ENCODE measurements around the gene R3HDML. TPM values are rescaled to one million over a fixed set of nuclear protein-coding genes. Genes with fewer than 3 reads are reported as not detected.
"Not testable (repeated sequence)": the region's sequence is repeated elsewhere in the genome, so short reads cannot be mapped to it uniquely, and the experiment has no call there.

Gene R3HDML
- polyA plus RNA-seq, 1 donor (not counting 4 experiments of a cell fraction or from before 2014, with no cell fraction given), result not detected

- Histone ChIP-seq H3K9me1 (ENCODE audit: control insufficient read depth, extremely low read depth, insufficient read depth, low read length) (no peaks in the 10 kb centered on the region), H4K20me1 (ENCODE audit: control insufficient read depth, extremely low read depth, insufficient read depth, low read length) (no peaks in the 10 kb centered on the region), H3K79me2 (ENCODE audit: control insufficient read depth, insufficient read depth, low read length) (no peaks in the 10 kb centered on the region), H3K27me3 (ENCODE audit: control insufficient read depth, extremely low read depth, insufficient read depth, low read length) (no peaks in the 10 kb centered on the region), H3K4me3 (ENCODE audit: control insufficient read depth in 2 of 3, extremely low read depth in 1 of 3, insufficient read depth in 2 of 3, low read depth in 1 of 3, low read length in 3 of 3) (no peak overlapping the region), H3K36me3 (ENCODE audit: control insufficient read depth in 2 of 2, extremely low read depth in 1 of 2, insufficient read depth in 2 of 2, low read length in 2 of 2) (no peaks in the 10 kb centered on the region), H2AFZ (ENCODE audit: control insufficient read depth, low read length) (no peak overlapping the region), H3K27ac (ENCODE audit: control insufficient read depth, insufficient read depth, low read length) (no peak overlapping the region), H3K4me2 (ENCODE audit: control insufficient read depth, extremely low read depth, insufficient read depth, low read depth, low read length) (no peak overlapping the region), H3K9me3 (ENCODE audit: control insufficient read depth, low read depth, low read length) (no peaks in the 10 kb centered on the region), H3K9ac (ENCODE audit: control insufficient read depth, extremely low read depth, insufficient read depth, low read length) (no peak overlapping the region), H3K4me1 (ENCODE audit: control insufficient read depth, extremely low read depth, insufficient read depth, low read length) (no peaks in the 10 kb centered on the region)
- TF ChIP-seq CTCF (optimal IDR thresholded peaks at IDR 0.05 in 1 of 3, IDR thresholded peaks at IDR 0.05 in 1 of 3, conservative IDR thresholded peaks at IDR 0.05 in 1 of 3; ENCODE audit: extremely low read depth in 1 of 3, insufficient read depth in 2 of 3, low read length in 3 of 3) (no peak), EZH2 (IDR thresholded peaks at IDR 0.05; ENCODE audit: low read length) (no peak)
- dilution Hi-C loops (cut with MboI; ENCODE audit: extremely low pct_ligation_motif_present, low sequenced_read_pairs), result no loop called here
- no peak for DNase-seq (ENCODE audit: low read depth, low spot score)
- no peak for FAIRE-seq
Observed at GRCh38 chr20:44296011-44296410, 40.8 kb upstream of the R3HDML start.

GRCh38 chr20:44297721-44298120 lies 39.1 kb upstream of the R3HDML start:
- Histone ChIP-seq H3K27ac (ENCODE audit: control insufficient read depth, insufficient read depth, low read length) (no peak overlapping the region), H3K9me1 (ENCODE audit: control insufficient read depth, extremely low read depth, insufficient read depth, low read length) (no peaks in the 10 kb centered on the region), H3K36me3 (ENCODE audit: control insufficient read depth in 2 of 2, extremely low read depth in 1 of 2, insufficient read depth in 2 of 2, low read length in 2 of 2) (no peaks in the 10 kb centered on the region), H3K9ac (ENCODE audit: control insufficient read depth, extremely low read depth, insufficient read depth, low read length) (no peak overlapping the region), H2AFZ (ENCODE audit: control insufficient read depth, low read length) (no peak overlapping the region), H3K4me1 (ENCODE audit: control insufficient read depth, extremely low read depth, insufficient read depth, low read length) (no peaks in the 10 kb centered on the region), H3K27me3 (ENCODE audit: control insufficient read depth, extremely low read depth, insufficient read depth, low read length) (no peaks in the 10 kb centered on the region), H3K4me2 (ENCODE audit: control insufficient read depth, extremely low read depth, insufficient read depth, low read depth, low read length) (no peak overlapping the region), H3K9me3 (ENCODE audit: control insufficient read depth, low read depth, low read length) (no peaks in the 10 kb centered on the region), H3K4me3 (ENCODE audit: control insufficient read depth in 2 of 3, extremely low read depth in 1 of 3, insufficient read depth in 2 of 3, low read depth in 1 of 3, low read length in 3 of 3) (no peak overlapping the region), H4K20me1 (ENCODE audit: control insufficient read depth, extremely low read depth, insufficient read depth, low read length) (no peaks in the 10 kb centered on the region), H3K79me2 (ENCODE audit: control insufficient read depth, insufficient read depth, low read length) (no peaks in the 10 kb centered on the region)
- DNase-seq (ENCODE audit: low read depth, low spot score) (no peak), FAIRE-seq (no peak)
- dilution Hi-C loops (cut with MboI; ENCODE audit: extremely low pct_ligation_motif_present, low sequenced_read_pairs), result no loop called here
- TF ChIP-seq CTCF (optimal IDR thresholded peaks at IDR 0.05 in 1 of 3, IDR thresholded peaks at IDR 0.05 in 1 of 3, conservative IDR thresholded peaks at IDR 0.05 in 1 of 3; ENCODE audit: extremely low read depth in 1 of 3, insufficient read depth in 2 of 3, low read length in 3 of 3), result no peak
- TF ChIP-seq EZH2 (IDR thresholded peaks at IDR 0.05; ENCODE audit: low read length), result no peak

GRCh38 chr20:44299011-44299535 lies 37.8 kb upstream of the R3HDML start:
- H3K4me3 ChIP-seq (ENCODE audit: control insufficient read depth in 2 of 3, extremely low read depth in 1 of 3, insufficient read depth in 2 of 3, low read depth in 1 of 3, low read length in 3 of 3); H3K79me2 ChIP-seq (ENCODE audit: control insufficient read depth, insufficient read depth, low read length); H3K9me3 ChIP-seq (ENCODE audit: control insufficient read depth, low read depth, low read length); H3K36me3 ChIP-seq (ENCODE audit: control insufficient read depth in 2 of 2, extremely low read depth in 1 of 2, insufficient read depth in 2 of 2, low read length in 2 of 2); H3K9ac ChIP-seq (ENCODE audit: control insufficient read depth, extremely low read depth, insufficient read depth, low read length); H4K20me1 ChIP-seq (ENCODE audit: control insufficient read depth, extremely low read depth, insufficient read depth, low read length); DNase-seq (ENCODE audit: low read depth, low spot score); H3K27me3 ChIP-seq (ENCODE audit: control insufficient read depth, extremely low read depth, insufficient read depth, low read length); FAIRE-seq; H3K27ac ChIP-seq (ENCODE audit: control insufficient read depth, insufficient read depth, low read length); H2AFZ ChIP-seq (ENCODE audit: control insufficient read depth, low read length); H3K9me1 ChIP-seq (ENCODE audit: control insufficient read depth, extremely low read depth, insufficient read depth, low read length); H3K4me2 ChIP-seq (ENCODE audit: control insufficient read depth, extremely low read depth, insufficient read depth, low read depth, low read length); dilution Hi-C loops (cut with MboI; ENCODE audit: extremely low pct_ligation_motif_present, low sequenced_read_pairs); H3K4me1 ChIP-seq (ENCODE audit: control insufficient read depth, extremely low read depth, insufficient read depth, low read length): not testable (repeated sequence)
